DMS153 (cell line): ENCODE measurements around the gene GAP43.
A peak's percentile ranks its signal among the peaks of the same experiment; 100 is the strongest.

Source experiments
- DNase-seq: peaks from one replicate; lab custom pipeline; 2025; lab: John Stamatoyannopoulos, UW

Gene GAP43

GRCh38 chr3:115623044-115623868 lies at the start of gene GAP43:
GAP43 (plus strand) TSS chr3:115623510; CDS start chr3:115623690, 180 bp downstream.
- peak; percentile 21 for DNase-seq

GRCh38 chr3:115576325-115576875 lies 46.9 kb upstream of the GAP43 start:
- DNase-seq = no peak

- DNase-seq = no peak
These were observed 46.3 kb upstream of the GAP43 start for GRCh38 chr3:115577000-115577399.

- DNase-seq = no peak
These were observed 45.0 kb upstream of the GAP43 start for GRCh38 chr3:115578331-115578730.

- no peak for DNase-seq
These were observed 42.7 kb upstream of the GAP43 start for GRCh38 chr3:115580566-115580965.

- DNase-seq = no peak
These were observed 41.8 kb upstream of the GAP43 start for GRCh38 chr3:115581362-115582135.

GRCh38 chr3:115588201-115589115 lies 34.9 kb upstream of the GAP43 start:
- no peak for DNase-seq

- no peak for DNase-seq
These were observed 32.4 kb upstream of the GAP43 start for GRCh38 chr3:115590873-115591272.

- DNase-seq = no peak
These were observed 27.6 kb upstream of the GAP43 start for GRCh38 chr3:115595611-115596275.

- no peak for DNase-seq
These were observed 25.1 kb upstream of the GAP43 start for GRCh38 chr3:115598216-115598615.

- DNase-seq = no peak
These were observed 21.1 kb upstream of the GAP43 start for GRCh38 chr3:115602194-115602593.

- DNase-seq = no peak
These were observed 11.7 kb upstream of the GAP43 start for GRCh38 chr3:115611630-115612029.

GRCh38 chr3:115615001-115615814 lies 8.1 kb upstream of the GAP43 start:
- DNase-seq = no peak

GRCh38 chr3:115616461-115616860 lies 6.8 kb upstream of the GAP43 start:
- DNase-seq = no peak

GRCh38 chr3:115617591-115617990 lies 5.7 kb upstream of the GAP43 start:
- no peak for DNase-seq

GRCh38 chr3:115624029-115624741 lies 875 bp downstream of the GAP43 start:
- no peak for DNase-seq

- no peak for DNase-seq
These were observed 1.6 kb downstream of the GAP43 start for GRCh38 chr3:115624901-115625300.

GRCh38 chr3:115626006-115626409 lies 2.7 kb downstream of the GAP43 start:
- DNase-seq = no peak

- DNase-seq = no peak
These were observed 3.4 kb downstream of the GAP43 start for GRCh38 chr3:115626721-115627120.
